HG03442 (cell line): ENCODE results near the gene TWIST2.

Source experiments
- ATAC-seq: cut with Tn5 transposase; IDR thresholded peaks from one replicate; pipeline ENCODE4 v1.9.1; 2021; ENCODE audit warnings: mild to moderate bottlenecking, moderate library complexity; ENCODE audit not compliant: unreplicated experiment

TWIST2 gene

DNA sequence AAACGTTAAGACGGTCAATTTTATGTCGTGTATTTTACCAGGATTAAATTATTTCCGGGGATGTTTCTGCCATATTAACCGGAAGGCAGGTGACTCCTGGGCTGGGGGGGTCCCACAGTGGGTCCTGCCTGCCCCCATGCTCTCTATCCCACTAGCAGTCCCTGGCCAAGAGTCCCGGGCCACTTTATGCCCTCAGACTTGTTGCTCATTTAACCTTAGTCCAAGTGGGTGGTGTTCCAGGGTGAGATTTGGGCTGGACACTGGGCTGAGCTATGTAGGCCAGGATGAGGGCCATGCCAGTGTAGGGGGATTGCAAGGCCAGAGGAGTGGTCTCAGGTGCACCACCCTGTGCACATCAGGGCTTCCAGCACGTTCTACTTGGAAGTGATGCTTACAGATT lies 24.1 kb downstream of the TWIST2 start:
- no peak for ATAC-seq

DNA sequence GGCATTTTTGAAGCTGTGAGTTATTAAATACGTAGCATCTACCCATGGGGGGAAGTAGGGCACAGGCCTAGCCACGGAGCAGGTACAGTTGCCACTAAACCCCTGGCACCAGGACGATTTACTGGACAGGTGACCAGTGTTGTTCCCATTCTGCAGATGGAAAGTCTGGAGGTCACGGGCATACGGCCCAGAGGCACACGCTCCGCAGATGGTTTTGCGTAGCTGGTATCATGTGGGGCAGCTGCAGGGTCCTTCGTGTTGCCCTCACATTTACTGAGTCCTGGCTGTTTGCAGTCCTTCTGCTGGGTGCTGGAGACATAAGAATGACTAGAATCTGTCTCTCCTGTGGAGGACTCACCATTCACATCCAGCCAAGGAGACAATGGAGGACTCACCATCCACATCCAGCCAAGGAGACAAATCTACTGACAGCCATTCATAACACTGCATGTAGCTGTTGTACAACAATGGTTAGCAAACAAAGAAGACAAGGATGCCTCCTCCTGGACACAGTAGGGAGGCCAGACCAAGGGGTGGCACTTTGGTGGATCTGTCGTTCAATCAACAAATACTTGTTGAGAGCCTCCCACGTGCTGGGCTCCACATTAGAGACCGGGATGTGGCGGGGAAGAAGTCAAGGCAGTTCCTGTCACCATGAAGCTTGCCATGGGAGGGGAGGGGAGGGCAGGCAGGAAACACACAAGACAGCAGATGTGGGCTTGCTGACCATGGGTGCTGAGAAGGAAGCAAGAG lies 24.9 kb downstream of the TWIST2 start:
- ATAC-seq: no peak

DNA sequence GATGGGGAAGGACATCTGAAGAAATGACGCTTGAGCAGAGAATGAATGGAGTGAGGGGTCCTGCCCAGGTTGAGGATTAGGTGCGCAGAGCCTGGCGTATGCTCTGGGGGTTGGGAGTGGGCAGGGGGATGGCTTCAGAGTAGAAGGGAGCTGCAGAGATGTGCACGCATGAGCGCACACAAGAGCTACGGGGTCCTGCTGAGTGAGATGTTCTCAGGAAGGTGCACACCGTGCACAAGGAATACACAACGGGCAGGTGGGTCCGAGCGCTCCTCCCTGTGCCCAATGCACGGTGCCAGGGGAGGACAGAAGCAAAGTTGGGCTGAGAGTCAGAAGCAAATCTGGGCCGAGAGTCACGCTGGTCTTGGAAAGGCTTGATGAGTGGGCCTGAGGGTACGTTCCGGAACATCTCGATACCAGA lies 25.5 kb downstream of the TWIST2 start:
- no peak for ATAC-seq

- ATAC-seq: no peak
Observed at GRCh38 chr2:238873841-238874240, 26.0 kb downstream of the TWIST2 start.

DNA sequence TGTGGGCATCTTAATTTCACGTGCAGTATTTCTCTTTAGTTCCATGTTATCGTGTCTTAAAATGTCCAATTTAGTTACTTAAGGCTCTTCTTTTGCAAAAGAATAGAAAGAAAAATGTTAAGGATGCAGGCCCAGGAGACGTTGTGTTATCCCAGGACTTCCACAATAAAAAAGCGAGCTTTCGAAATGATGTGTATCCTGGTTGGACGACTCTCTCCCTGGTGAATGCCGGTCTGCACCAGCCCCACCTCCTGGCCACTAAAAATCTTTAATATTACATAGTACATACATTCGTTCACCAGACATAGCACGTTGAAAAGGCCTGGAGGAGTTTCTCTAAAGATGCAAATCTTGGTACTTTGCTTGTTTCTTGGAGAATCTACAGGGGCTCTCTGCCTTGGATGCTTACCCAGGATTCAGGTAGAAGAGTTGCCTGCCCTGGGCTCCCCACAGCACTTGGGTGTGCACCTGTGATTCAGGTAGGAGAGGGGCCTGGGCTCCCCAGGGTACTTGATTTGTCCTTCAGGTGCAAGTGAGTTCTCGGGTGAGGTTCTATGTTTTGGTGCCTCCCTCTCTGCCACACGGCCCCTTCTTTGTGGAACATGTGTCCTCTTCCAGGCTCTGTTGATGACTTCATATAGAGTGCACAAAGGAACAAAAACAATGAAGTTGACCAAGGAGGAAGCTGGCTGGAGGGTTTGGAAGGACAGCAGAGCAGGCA lies 26.6 kb downstream of the TWIST2 start:
- ATAC-seq: no peak

- ATAC-seq: no peak
Observed at GRCh38 chr2:238875101-238875470, 27.2 kb downstream of the TWIST2 start.

- ATAC-seq: no peak
Observed at GRCh38 chr2:238875471-238876231, 27.8 kb downstream of the TWIST2 start.

DNA sequence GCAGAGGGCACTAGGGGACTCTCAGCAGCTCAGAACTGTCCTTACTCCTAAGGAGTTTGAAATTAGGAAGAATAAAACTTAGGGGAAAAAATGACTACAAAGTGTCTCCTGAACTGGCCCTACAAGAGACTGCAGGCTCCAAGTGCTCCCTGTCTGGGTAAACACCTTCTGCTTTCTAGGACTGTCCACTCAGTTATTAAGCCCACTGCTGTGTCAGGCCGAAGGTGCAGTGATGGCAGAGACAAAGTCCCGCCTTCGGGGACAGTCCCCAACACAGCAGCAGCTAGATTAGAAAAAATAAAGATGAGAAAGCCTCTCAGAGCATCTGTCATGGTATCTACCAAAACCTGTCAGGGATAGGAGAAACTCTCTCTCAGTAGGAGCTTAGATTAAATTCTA lies 28.3 kb downstream of the TWIST2 start:
- ATAC-seq: no peak

DNA sequence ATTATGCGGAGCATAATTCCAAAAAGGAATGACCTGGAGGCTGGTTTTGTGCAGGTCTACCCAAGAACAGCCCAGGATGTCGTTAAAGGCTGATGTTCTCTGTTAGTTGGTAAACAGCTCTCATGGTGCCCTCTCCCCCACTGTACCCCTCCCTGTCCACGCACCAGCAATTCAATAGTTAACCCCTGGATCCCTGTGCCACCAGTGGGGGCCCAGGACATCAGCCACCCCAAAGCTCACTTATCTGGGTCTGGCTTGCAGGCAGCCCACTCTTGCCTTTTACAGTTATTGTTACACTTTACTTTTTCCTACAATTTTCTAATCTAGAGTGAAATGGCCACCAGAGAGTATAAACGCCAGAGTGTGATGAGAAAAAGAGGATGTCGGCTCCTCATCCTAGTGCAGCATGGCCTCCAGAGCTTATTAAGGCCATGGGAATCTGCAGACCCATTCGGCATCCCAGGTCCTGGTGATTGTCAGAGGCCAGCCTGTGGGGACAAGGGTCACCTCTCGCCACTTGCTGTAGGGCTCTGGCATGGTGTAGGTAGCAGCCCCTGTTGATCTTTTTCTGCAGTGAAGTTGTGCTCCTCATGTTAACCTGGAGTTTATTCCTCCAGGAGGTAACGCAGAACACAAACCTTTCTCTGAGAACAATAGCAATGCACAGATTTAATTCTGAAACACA lies 30.3 kb downstream of the TWIST2 start:
- ATAC-seq: no peak

DNA sequence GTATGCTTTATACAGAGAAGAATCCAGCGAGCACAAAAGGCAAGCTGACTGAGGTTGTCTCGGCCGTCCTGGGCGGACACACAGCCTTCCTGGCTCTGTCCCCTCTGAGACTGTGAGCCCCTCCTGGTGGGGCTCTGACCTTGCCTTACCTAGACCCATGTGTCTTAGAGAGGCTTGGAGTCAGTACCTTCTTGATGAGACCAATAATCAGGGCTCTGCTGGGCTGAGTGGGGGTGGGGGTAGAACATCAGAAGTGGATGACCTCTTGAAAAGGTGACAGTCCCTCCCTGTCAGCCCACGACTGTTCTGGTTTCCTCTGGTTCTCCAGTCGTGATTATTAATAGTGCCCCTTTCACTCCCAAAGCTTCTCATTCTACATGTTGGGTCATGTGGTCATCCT lies 31.2 kb downstream of the TWIST2 start:
- ATAC-seq: no peak

DNA sequence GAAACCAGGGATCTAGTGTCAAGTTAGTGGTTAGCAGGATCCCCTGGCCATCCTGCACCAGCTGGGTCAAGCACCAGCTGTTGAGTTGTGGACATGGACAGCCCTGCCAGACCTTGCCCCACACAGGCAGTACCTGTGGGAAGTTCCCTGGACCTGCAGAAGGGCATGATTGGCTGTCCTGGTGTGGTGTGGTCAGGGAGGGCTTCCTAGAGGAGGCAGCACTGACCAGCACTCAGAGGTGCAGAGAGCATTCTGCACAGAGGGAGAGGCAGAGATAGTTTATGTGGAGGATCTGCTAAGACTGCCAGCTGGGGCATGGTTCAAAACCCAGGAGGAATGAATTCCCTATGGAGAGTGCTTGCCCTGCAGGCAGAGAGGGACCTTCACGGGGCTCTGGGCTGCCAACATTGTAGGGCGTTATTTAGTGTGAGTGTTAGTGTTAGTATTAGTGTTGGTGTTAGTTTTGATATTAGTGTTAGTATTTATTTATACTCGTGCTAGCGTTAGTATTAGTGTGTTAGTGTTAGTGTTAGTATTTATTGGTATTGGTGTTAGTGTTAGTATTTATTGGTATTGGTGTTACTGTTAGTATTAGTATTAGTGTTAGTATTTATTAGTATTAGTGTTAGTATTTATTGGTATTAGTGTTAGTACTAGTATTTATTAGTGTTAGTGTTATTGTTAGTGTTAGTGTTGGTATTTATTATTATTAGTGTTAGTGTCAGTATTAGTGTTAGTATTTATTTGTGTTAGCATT lies 31.9 kb downstream of the TWIST2 start:
- ATAC-seq: no peak

DNA sequence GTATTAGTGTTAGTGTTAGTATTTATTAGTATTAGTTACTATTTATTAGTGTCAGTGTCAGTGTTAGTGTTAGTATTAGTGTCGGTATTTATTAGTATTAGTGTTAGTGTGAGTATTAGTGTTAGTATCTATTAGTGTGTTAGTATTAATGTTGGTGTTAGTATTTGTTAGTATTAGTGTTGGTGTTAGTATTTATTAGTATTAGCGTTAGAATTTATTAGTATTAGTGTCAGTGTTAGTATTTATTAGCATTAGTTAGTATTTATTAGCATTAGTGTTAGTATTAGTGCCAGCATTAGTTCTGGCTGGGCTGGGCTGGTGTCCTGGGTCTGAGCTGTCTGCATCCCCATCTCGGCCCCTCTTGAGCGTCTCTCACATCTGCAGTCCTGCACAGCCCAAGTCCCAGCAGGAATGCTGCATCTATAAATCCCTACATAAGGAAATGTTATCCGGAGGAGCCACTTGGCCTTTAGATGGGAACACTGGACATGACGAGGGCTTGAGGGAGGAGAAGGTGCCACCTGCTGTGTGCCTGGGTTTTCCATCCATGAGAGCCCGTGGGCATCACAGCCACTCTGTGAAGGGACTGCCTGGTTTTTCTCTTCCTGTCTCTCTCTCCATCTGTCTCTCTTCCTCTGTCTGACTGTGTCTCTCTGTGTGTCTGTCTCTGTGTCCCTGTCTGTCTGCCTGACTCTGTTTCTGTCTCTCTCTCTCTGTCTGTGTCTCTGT lies 33.6 kb downstream of the TWIST2 start:
- no peak for ATAC-seq

GRCh38 chr2:238882082-238882755 lies 34.3 kb downstream of the TWIST2 start:
- ATAC-seq: no peak

GRCh38 chr2:238883421-238883901 lies 35.6 kb downstream of the TWIST2 start:
- no peak for ATAC-seq

DNA sequence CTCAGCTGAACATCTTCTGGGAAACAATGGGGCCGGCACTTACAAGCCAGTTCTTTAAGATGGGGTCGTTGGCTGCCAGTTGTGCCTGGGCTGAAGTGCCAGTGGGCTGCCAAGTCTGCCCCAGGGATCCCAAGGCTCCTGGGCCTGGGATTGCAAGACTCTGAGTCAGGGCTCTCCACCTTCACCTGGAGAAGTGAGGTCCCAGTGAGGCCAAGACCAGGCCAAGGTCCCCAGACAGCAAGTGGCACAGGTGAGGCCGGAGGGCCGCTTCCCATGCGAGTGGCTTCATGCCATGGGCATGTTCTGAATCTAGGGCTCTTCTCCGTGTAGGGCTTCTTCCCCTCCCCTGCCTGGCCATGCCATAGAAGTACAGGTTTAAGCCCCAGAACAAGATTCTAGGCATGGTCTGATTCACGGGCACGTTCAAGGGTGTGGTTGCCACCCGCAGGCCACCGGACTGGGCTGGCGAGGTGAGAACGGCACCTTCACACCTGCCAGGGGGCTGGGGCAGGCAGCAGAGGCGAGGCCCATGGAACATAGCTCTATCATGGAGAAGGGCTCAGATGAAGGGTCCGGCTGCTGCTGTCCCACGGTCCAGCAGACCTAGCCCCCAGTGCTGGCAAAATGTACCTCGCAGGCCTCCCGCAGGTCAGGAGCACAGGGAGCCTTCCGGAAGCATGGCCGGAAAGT lies 36.4 kb downstream of the TWIST2 start:
- no peak for ATAC-seq

- no peak for ATAC-seq
Observed at GRCh38 chr2:238884812-238885408, 37.0 kb downstream of the TWIST2 start.

DNA sequence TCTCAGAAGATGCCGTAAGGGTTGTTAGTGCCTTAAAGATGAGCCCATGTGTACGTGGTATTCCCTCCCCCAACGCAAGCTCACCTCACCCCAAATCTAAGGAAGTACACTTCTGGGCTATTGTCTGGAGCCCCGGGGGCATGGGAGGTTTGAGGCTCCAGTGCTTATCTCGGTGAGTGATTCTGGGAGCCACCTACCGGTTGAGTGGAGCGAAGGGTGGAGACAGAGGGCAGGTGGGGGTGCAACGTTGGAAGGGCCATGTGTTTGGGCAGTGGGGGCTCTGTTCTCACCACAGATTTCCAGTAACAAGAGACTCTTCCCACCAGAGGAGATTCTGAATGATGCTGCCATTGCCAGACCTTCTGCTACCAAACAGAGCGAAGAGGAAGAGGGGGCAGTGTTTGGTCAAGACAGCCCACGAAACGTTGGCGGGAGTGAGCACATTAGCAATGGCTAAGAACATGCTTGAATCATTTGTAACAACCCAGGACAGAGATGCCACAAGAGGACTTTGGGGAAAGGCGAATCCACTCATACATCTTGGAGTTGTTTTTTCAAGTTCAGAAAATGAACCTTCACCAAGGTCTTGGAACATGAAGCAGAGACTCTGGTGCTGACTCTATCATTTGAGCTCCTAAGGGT lies 38.7 kb downstream of the TWIST2 start:
- no peak for ATAC-seq

- ATAC-seq: no peak
Observed at GRCh38 chr2:238887616-238888015, 39.7 kb downstream of the TWIST2 start.
